Measurements from ENCODE around the gene HBG1.

GRCh38 chr11:5277807-5278382 is 28.2 kb upstream of the HBG1 start:
- TF ChIP-seq CTCF (IDR thresholded peaks at IDR 0.05), result no peak
- TF ChIP-seq POLR2A (IDR thresholded peaks at IDR 0.05), result no peak
- no peak for TF ChIP-seq EP300 (IDR thresholded peaks at IDR 0.05)

Data from suprapubic skin (tissue), 3 donors.